GM12873 (cell line): ENCODE results near the gene PPFIA1.

Experiments
- TF ChIP-seq, protein P1 (sequence below): IDR thresholded peaks from 2 replicates; pipeline ENCODE4 v1.5.1; 2012; ENCODE audit warnings: low read depth, mild to moderate bottlenecking, moderate library complexity, low read length, control low read depth; ENCODE audit not compliant: insufficient read depth; ENCODE audit errors: missing control alignments

Gene PPFIA1

GRCh38 chr11:70251659-70252321 is 18.7 kb upstream of the PPFIA1 start:
- TF ChIP-seq, protein P1, sequence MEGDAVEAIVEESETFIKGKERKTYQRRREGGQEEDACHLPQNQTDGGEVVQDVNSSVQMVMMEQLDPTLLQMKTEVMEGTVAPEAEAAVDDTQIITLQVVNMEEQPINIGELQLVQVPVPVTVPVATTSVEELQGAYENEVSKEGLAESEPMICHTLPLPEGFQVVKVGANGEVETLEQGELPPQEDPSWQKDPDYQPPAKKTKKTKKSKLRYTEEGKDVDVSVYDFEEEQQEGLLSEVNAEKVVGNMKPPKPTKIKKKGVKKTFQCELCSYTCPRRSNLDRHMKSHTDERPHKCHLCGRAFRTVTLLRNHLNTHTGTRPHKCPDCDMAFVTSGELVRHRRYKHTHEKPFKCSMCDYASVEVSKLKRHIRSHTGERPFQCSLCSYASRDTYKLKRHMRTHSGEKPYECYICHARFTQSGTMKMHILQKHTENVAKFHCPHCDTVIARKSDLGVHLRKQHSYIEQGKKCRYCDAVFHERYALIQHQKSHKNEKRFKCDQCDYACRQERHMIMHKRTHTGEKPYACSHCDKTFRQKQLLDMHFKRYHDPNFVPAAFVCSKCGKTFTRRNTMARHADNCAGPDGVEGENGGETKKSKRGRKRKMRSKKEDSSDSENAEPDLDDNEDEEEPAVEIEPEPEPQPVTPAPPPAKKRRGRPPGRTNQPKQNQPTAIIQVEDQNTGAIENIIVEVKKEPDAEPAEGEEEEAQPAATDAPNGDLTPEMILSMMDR, result no peak

DNA sequence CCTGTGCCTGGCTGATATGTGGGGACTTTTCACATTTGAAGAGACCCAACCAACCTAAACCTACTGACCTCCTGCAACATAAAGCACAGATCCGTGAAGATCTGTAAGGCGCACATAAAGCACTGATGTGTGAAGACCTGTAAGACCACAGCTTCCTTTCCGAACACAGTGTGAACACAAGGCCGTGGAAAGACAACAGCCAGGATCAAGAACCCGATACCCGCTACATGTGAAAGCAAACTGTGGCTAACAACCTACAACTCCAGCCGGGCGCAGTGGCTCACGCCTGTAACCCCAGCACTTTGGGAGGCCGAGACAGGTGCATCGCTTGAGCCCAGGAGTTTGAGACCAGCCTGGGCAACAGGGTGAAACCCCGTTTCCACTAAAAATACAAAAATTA is 17.6 kb upstream of the PPFIA1 start:
- TF ChIP-seq, protein P1, result no peak

DNA sequence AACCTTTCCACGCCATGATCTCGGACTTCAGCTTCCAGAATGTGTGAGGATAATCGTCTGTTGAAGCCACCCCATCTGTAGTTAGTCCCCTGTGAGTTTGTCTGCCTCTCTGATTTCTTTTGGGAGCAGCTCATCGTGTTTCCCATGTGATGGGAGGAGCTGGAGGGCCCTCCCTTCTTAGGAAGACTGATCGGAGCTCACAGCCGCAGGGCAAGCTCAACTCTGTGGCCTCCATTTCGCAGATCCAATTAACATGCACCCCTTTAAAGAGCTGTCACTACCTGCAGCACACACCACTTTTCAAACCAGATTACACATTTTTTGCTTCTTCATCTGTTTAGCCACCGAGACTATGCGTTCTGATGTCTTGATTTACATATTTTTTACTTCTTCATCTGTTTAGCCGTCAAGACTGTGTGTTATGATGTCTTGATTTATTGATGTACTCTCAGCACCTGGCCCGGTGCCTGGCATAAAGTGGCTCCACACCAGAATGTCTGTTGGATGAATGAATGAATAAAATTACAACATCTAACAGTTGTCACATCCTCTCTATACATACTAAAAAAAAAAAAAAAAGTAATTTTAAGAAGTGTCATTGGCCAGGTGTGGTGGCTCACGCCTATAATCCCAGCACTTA is 14.9 kb upstream of the PPFIA1 start:
- TF ChIP-seq, protein P1, result no peak

- TF ChIP-seq, protein P1, result no peak
These were observed 7.5 kb upstream of the PPFIA1 start for GRCh38 chr11:70262951-70263350.

DNA sequence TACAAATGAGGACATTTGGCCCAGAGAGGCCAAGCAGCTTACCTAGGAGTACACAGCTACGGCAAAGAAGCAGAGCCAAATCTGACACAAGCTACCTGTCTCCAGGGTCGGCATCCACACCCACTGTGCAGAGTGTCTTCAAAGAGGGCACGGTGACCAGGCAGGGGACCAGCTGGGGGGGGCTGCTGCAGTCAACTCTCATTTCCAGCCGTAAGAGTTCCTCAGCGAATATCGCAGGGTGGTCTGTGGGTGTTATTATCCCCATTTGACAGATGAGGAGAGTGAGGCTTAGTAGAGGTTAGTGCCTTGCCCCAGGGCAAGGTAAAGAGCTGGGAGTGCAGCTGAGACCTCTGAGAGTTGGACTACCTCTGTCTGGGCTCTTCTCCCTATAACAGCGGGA is 7.1 kb upstream of the PPFIA1 start:
- TF ChIP-seq, protein P1, result no peak

- TF ChIP-seq, protein P1, result no peak
These were observed 5.1 kb upstream of the PPFIA1 start for GRCh38 chr11:70265341-70265740.

GRCh38 chr11:70267405-70267950 is 3.0 kb upstream of the PPFIA1 start:
- TF ChIP-seq, protein P1, result no peak
